Neural progenitor cell (in vitro differentiated cells): ENCODE measurements around the gene IGFBP7.

Experiments used
- CTCF ChIP-seq: fragments of 200-600 bp; sonication (generic); IDR thresholded peaks from 2 replicates; pipeline ENCODE4 v1.5.1; 2017; ENCODE audit warnings: antibody characterized with exemption, mild to moderate bottlenecking
- EZH2 ChIP-seq: fragments of 200-600 bp; sonication (generic); IDR thresholded peaks from 2 replicates; pipeline ENCODE4 v1.6.1; 2017; ENCODE audit warnings: antibody characterized with exemption, mild to moderate bottlenecking, moderate library complexity

- TF ChIP-seq EZH2 = no peak
- TF ChIP-seq CTCF = no peak
Observed at GRCh38 chr4:57074744-57075143, 35.4 kb downstream of the IGFBP7 start.
